Urinary bladder (tissue), 2 donors: ENCODE data around the gene PAQR4. TPM values are rescaled to one million over a fixed set of nuclear protein-coding genes. Genes with fewer than 3 reads are reported as not detected.

Experiments
- polyA plus RNA-seq: library from polyadenylated mRNA; stranded (reverse); fragments of 200-250 nt; gene quantifications from one replicate; pipeline ENCODE4 v1.2.3, GENCODE V29; 2013
- small RNA-seq: library from RNA; depleted of rRNA; stranded (forward); fragments of <200 nt; gene quantifications from one replicate; pipeline ENCODE3, GENCODE V24; 2014
- total RNA-seq: library from RNA; depleted of rRNA; stranded (reverse); fragments of >200 nt; gene quantifications from one replicate; pipeline ENCODE4 v1.2.3, GENCODE V29; 2014
- donor health status: healthy.

Gene PAQR4
- total and polyA plus RNA-seq, 2 donors, result 4.5 to 5.1 TPM

Small RNA genes lying within 50 kb of the gene (small RNA-seq; reads per million reads assigned to genes)
- gene LINC00514, result not detected

Other genes with a start within 250 kb of the PAQR4 start
- 0.85 TPM for gene PRSS27, start 249.1 kb upstream of the PAQR4 start, total RNA-seq
- gene PRSS27, start 249.1 kb upstream of the PAQR4 start, polyA plus RNA-seq, result 2.5 TPM
- gene SRRM2, start 216.7 kb upstream of the PAQR4 start, total RNA-seq, result 115 TPM
- gene SRRM2, start 216.7 kb upstream of the PAQR4 start, polyA plus RNA-seq, result 481 TPM
- 62.9 TPM for gene ELOB, start 192.1 kb upstream of the PAQR4 start, total RNA-seq
- 399 TPM for gene ELOB, start 192.1 kb upstream of the PAQR4 start, polyA plus RNA-seq
- not detected for gene PRSS33, start 181.8 kb upstream of the PAQR4 start, total RNA-seq
- gene PRSS33, start 181.8 kb upstream of the PAQR4 start, polyA plus RNA-seq, result not detected
- gene PRSS41, start 170.9 kb upstream of the PAQR4 start, total RNA-seq, result not detected
- not detected for gene PRSS41, start 170.9 kb upstream of the PAQR4 start, polyA plus RNA-seq
- gene PRSS21, start 152.1 kb upstream of the PAQR4 start, total RNA-seq, result not detected
- 0.11 TPM for gene PRSS21, start 152.1 kb upstream of the PAQR4 start, polyA plus RNA-seq
- gene ZG16B, start 139.0 kb upstream of the PAQR4 start, total RNA-seq, result 2.4 TPM
- gene ZG16B, start 139.0 kb upstream of the PAQR4 start, polyA plus RNA-seq, result 5.1 TPM
- gene PRSS22, start 111.2 kb upstream of the PAQR4 start, total RNA-seq, result 3.0 TPM
- 5.6 TPM for gene PRSS22, start 111.2 kb upstream of the PAQR4 start, polyA plus RNA-seq
- 15.6 TPM for gene FLYWCH2, start 86.1 kb upstream of the PAQR4 start, total RNA-seq
- 49.9 TPM for gene FLYWCH2, start 86.1 kb upstream of the PAQR4 start, polyA plus RNA-seq
- gene FLYWCH1, start 57.4 kb upstream of the PAQR4 start, total RNA-seq, result 11.4 TPM
- gene FLYWCH1, start 57.4 kb upstream of the PAQR4 start, polyA plus RNA-seq, result 38.0 TPM
- gene KREMEN2, start 5.1 kb upstream of the PAQR4 start, total RNA-seq, result 0.11 TPM
- not detected for gene KREMEN2, start 5.1 kb upstream of the PAQR4 start, polyA plus RNA-seq
- gene PKMYT1, start 11.1 kb downstream of the PAQR4 start, total RNA-seq, result 2.5 TPM
- gene PKMYT1, start 11.1 kb downstream of the PAQR4 start, polyA plus RNA-seq, result 1.1 TPM
- not detected for gene CLDN9, start 43.6 kb downstream of the PAQR4 start, total RNA-seq
- 0.04 TPM for gene CLDN9, start 43.6 kb downstream of the PAQR4 start, polyA plus RNA-seq
- gene CLDN6, start 48.8 kb downstream of the PAQR4 start, total RNA-seq, result not detected
- not detected for gene CLDN6, start 48.8 kb downstream of the PAQR4 start, polyA plus RNA-seq
- gene TNFRSF12A, start 51.0 kb downstream of the PAQR4 start, total RNA-seq, result 20.1 TPM
- gene TNFRSF12A, start 51.0 kb downstream of the PAQR4 start, polyA plus RNA-seq, result 16.2 TPM
- 29.1 TPM for gene HCFC1R1, start 54.6 kb downstream of the PAQR4 start, total RNA-seq
- gene HCFC1R1, start 54.6 kb downstream of the PAQR4 start, polyA plus RNA-seq, result 91.8 TPM
- gene THOC6, start 54.7 kb downstream of the PAQR4 start, total RNA-seq, result 9.8 TPM
- 22.8 TPM for gene THOC6, start 54.7 kb downstream of the PAQR4 start, polyA plus RNA-seq
- gene BICDL2, start 67.6 kb downstream of the PAQR4 start, total RNA-seq, result 7.2 TPM
- 8.3 TPM for gene BICDL2, start 67.6 kb downstream of the PAQR4 start, polyA plus RNA-seq
- gene MMP25, start 77.2 kb downstream of the PAQR4 start, total RNA-seq, result 0.32 TPM
- 0.82 TPM for gene MMP25, start 77.2 kb downstream of the PAQR4 start, polyA plus RNA-seq
- 18.1 TPM for gene IL32, start 96.3 kb downstream of the PAQR4 start, total RNA-seq
- gene IL32, start 96.3 kb downstream of the PAQR4 start, polyA plus RNA-seq, result 28.0 TPM
- not detected for gene ZSCAN10, start 129.9 kb downstream of the PAQR4 start, total RNA-seq
- gene ZSCAN10, start 129.9 kb downstream of the PAQR4 start, polyA plus RNA-seq, result not detected
- 8.9 TPM for gene ZNF205, start 143.2 kb downstream of the PAQR4 start, total RNA-seq
- 16.4 TPM for gene ZNF205, start 143.2 kb downstream of the PAQR4 start, polyA plus RNA-seq
- gene ZNF213, start 165.7 kb downstream of the PAQR4 start, total RNA-seq, result 4.0 TPM
- gene ZNF213, start 165.7 kb downstream of the PAQR4 start, polyA plus RNA-seq, result 16.0 TPM
- gene OR1F1, start 218.9 kb downstream of the PAQR4 start, total RNA-seq, result not detected
- not detected for gene OR1F1, start 218.9 kb downstream of the PAQR4 start, polyA plus RNA-seq